DND-41 (cell line): ENCODE measurements around the gene ACACA.

Source experiments
- CTCF ChIP-seq: IDR thresholded peaks from 2 replicates; pipeline ENCODE4 v1.5.1; 2012; ENCODE audit warnings: borderline replicate concordance, low read length, moderate library complexity, mild to moderate bottlenecking; ENCODE audit not compliant: poor library complexity, severe bottlenecking; ENCODE audit errors: extremely low read depth
- EZH2 ChIP-seq: IDR thresholded peaks from 3 replicates; pipeline ENCODE4 v1.6.1; 2012; ENCODE audit warnings: borderline replicate concordance, low read depth, mild to moderate bottlenecking, moderate library complexity, low read length, inconsistent platforms; ENCODE audit not compliant: severe bottlenecking

GRCh38 chr17:37225465-37225864 lies 181.2 kb downstream of the ACACA start:
- TF ChIP-seq EZH2 (no peak), CTCF (no peak)
